ENCODE results near the gene NRDC. TPM values are rescaled to one million over a fixed set of nuclear protein-coding genes. Genes with fewer than 3 reads are reported as not detected.

Gene NRDC
- polyA plus RNA-seq, 1 experiment, result 69.2 TPM

GRCh38 chr1:51912881-51913280 lies 34.4 kb upstream of the NRDC start:
- TF ChIP-seq, protein P1, sequence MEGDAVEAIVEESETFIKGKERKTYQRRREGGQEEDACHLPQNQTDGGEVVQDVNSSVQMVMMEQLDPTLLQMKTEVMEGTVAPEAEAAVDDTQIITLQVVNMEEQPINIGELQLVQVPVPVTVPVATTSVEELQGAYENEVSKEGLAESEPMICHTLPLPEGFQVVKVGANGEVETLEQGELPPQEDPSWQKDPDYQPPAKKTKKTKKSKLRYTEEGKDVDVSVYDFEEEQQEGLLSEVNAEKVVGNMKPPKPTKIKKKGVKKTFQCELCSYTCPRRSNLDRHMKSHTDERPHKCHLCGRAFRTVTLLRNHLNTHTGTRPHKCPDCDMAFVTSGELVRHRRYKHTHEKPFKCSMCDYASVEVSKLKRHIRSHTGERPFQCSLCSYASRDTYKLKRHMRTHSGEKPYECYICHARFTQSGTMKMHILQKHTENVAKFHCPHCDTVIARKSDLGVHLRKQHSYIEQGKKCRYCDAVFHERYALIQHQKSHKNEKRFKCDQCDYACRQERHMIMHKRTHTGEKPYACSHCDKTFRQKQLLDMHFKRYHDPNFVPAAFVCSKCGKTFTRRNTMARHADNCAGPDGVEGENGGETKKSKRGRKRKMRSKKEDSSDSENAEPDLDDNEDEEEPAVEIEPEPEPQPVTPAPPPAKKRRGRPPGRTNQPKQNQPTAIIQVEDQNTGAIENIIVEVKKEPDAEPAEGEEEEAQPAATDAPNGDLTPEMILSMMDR (IDR thresholded peaks at IDR 0.05; ENCODE audit: insufficient read depth, low read depth, low read length), result no peak
- H3K27me3 ChIP-seq (ENCODE audit: control insufficient read depth, insufficient read depth, low read length), result no peaks in the 10 kb centered on the region
- DNase-seq (ENCODE audit: low read depth), result no peak
- ChIA-PET CTCF (interaction anchor here (3.3 kb wide), 1 partner anchor 13 kb away, joined by 10 read pairs; no protein-coding TSS in a partner anchor), POLR2A (no interaction called here)
- no peaks in the 10 kb centered on the region for H3K36me3 ChIP-seq (ENCODE audit: control insufficient read depth, insufficient read depth, low read length)
- H3K4me3 ChIP-seq (ENCODE audit: low read depth, low read length), result no peak overlapping the region

- no peaks in the 10 kb centered on the region for H3K36me3 ChIP-seq (ENCODE audit: control insufficient read depth, insufficient read depth, low read length)
- ChIA-PET CTCF (no interaction called here), POLR2A (no interaction called here)
- no peak for DNase-seq (ENCODE audit: low read depth)
- TF ChIP-seq, protein P1 (IDR thresholded peaks at IDR 0.05; ENCODE audit: insufficient read depth, low read depth, low read length), result no peak
- H3K27me3 ChIP-seq (ENCODE audit: control insufficient read depth, insufficient read depth, low read length), result no peaks in the 10 kb centered on the region
- no peak overlapping the region for H3K4me3 ChIP-seq (ENCODE audit: low read depth, low read length)
These were observed 31.9 kb upstream of the NRDC start for GRCh38 chr1:51910221-51911000.

GRCh38 chr1:51908499-51908898 lies 30.0 kb upstream of the NRDC start:
- DNase-seq (ENCODE audit: low read depth), result no peak
- POLR2A ChIA-PET, result no interaction called here
- CTCF ChIA-PET, result interaction anchor here (2.8 kb wide), 1 partner anchor 11 kb away, joined by 14 read pairs; no protein-coding TSS in a partner anchor
- Histone ChIP-seq H3K27me3 (ENCODE audit: control insufficient read depth, insufficient read depth, low read length) (no peaks in the 10 kb centered on the region), H3K4me3 (ENCODE audit: low read depth, low read length) (no peak overlapping the region), H3K36me3 (ENCODE audit: control insufficient read depth, insufficient read depth, low read length) (no peaks in the 10 kb centered on the region)
- TF ChIP-seq, protein P1 (IDR thresholded peaks at IDR 0.05; ENCODE audit: insufficient read depth, low read depth, low read length), result no peak

GRCh38 chr1:51907079-51907702 lies 28.7 kb upstream of the NRDC start:
- H3K36me3 ChIP-seq (ENCODE audit: control insufficient read depth, insufficient read depth, low read length), result no peaks in the 10 kb centered on the region
- TF ChIP-seq, protein P1 (IDR thresholded peaks at IDR 0.05; ENCODE audit: insufficient read depth, low read depth, low read length), result no peak
- H3K27me3 ChIP-seq (ENCODE audit: control insufficient read depth, insufficient read depth, low read length), result no peaks in the 10 kb centered on the region
- ChIA-PET CTCF (interaction anchor here (1.0 to 2.8 kb wide), 2 partner anchors 10 to 16 kb away, joined by 3 to 14 read pairs; no protein-coding TSS in a partner anchor), POLR2A (no interaction called here)
- no peak for DNase-seq (ENCODE audit: low read depth)
- no peak overlapping the region for H3K4me3 ChIP-seq (ENCODE audit: low read depth, low read length)

GRCh38 chr1:51906306-51907078 lies 28.0 kb upstream of the NRDC start:
- CTCF ChIA-PET, result interaction anchor here (1.0 to 2.8 kb wide), 2 partner anchors 9 to 17 kb away, joined by 3 to 14 read pairs; no protein-coding TSS in a partner anchor
- no peaks in the 10 kb centered on the region for H3K27me3 ChIP-seq (ENCODE audit: control insufficient read depth, insufficient read depth, low read length)

More at GRCh38 chr1:51906306-51907078, 28.0 kb upstream of the NRDC start:
- Histone ChIP-seq H3K36me3 (ENCODE audit: control insufficient read depth, insufficient read depth, low read length) (no peaks in the 10 kb centered on the region), H3K4me3 (ENCODE audit: low read depth, low read length) (no peak overlapping the region)
- POLR2A ChIA-PET, result no interaction called here
- no peak for DNase-seq (ENCODE audit: low read depth)
- TF ChIP-seq, protein P1 (IDR thresholded peaks at IDR 0.05; ENCODE audit: insufficient read depth, low read depth, low read length), result no peak
